H1 (cell line): Measurements from ENCODE around the gene SIGLEC7. TPM values are rescaled to one million over a fixed set of nuclear protein-coding genes. Genes with fewer than 3 reads are reported as not detected.

ENCODE experiments used
- CTCF ChIA-PET: fragments of 300-600 bp; sonication (Branson Sonifier 250); formaldehyde crosslinking; loops from one replicate; lab custom pipeline; 2021; ENCODE audit not compliant: partially characterized antibody; lab: Charles Lee
- POLR2A ChIA-PET: fragments of 300-600 bp; sonication (Branson Sonifier 250); formaldehyde crosslinking; loops from one replicate; lab custom pipeline; 2021; ENCODE audit warnings: inconsistent platforms; ENCODE audit not compliant: partially characterized antibody; lab: Charles Lee
- DNase-seq, 2 experiments: peaks; one replicate each; pipeline versions ENCODE4 v3.0.0 to v3.0.0-alpha.2; 2010 to 2022; ENCODE audit warnings: low spot score in 2 of 2, low read depth in 1 of 2, mixed read lengths in 1 of 2
- FAIRE-seq: peaks from 2 replicates; lab custom pipeline; 2011; peaks lifted over from hg19 to GRCh38; lab: Jason Lieb, UNC
- H2AFZ ChIP-seq: 2 replicates; pipeline ENCODE4 v1.8.1; 2012; ENCODE audit warnings: low read length, inconsistent platforms
- H2AK5ac ChIP-seq: 2 replicates; pipeline ENCODE4 v1.6.1; 2013; ENCODE audit warnings: low read depth, low read length
- H2BK120ac ChIP-seq: replicated peaks from 2 replicates; pipeline ENCODE3; 2013; ENCODE audit warnings: low read depth, low read length, inconsistent platforms
- H2BK12ac ChIP-seq: 2 replicates; pipeline ENCODE4 v1.6.1; 2013; ENCODE audit warnings: low read depth, low read length
- H2BK15ac ChIP-seq: 2 replicates; pipeline ENCODE4 v1.6.1; 2013; ENCODE audit warnings: low read length
- H2BK20ac ChIP-seq: 2 replicates; pipeline ENCODE4 v1.6.1; 2013; ENCODE audit warnings: low read length
- H2BK5ac ChIP-seq: 2 replicates; pipeline ENCODE4 v1.6.1; 2013; ENCODE audit warnings: low read depth, low read length
- H3K14ac ChIP-seq: 2 replicates; pipeline ENCODE4 v1.6.1; 2013; ENCODE audit warnings: inconsistent platforms; ENCODE audit not compliant: insufficient read length
- H3K18ac ChIP-seq: 2 replicates; pipeline ENCODE4 v1.6.1; 2013; ENCODE audit warnings: low read length; ENCODE audit errors: extremely low read depth
- H3K23ac ChIP-seq: 2 replicates; pipeline ENCODE4 v1.6.1; 2013; ENCODE audit warnings: inconsistent platforms; ENCODE audit not compliant: insufficient read length
- H3K23me2 ChIP-seq: 2 replicates; pipeline ENCODE4 v1.6.1; 2013; ENCODE audit warnings: low read depth, low read length
- H3K27ac ChIP-seq: 2 replicates; pipeline ENCODE4 v1.6.1; 2011; ENCODE audit warnings: low read depth, low read length, inconsistent platforms
- H3K27me3 ChIP-seq, 4 experiments: replicated peaks in 1 of 4; 1 replicate in 1 of 4; 2 replicates in 3 of 4; pipeline versions ENCODE4 v1.6.1 to v1.8.1; 2011 to 2013; ENCODE audit warnings: low read length in 3 of 4, mild to moderate bottlenecking in 3 of 4, inconsistent platforms in 2 of 4, mixed read lengths in 2 of 4, moderate library complexity in 1 of 4; ENCODE audit not compliant: control insufficient read depth in 3 of 4, insufficient read depth in 3 of 4; ENCODE audit errors: extremely low read depth in 1 of 4
- H3K36me3 ChIP-seq, 4 experiments: 2 replicates each; pipeline versions ENCODE4 v1.6.1 to v1.8.1; 2011 to 2013; ENCODE audit warnings: mild to moderate bottlenecking in 4 of 4, low read length in 3 of 4, moderate library complexity in 2 of 4, control low read depth in 1 of 4, inconsistent platforms in 1 of 4; ENCODE audit not compliant: insufficient read depth in 4 of 4, control insufficient read depth in 2 of 4
- H3K4ac ChIP-seq: replicated peaks from 2 replicates; pipeline ENCODE3; 2013; ENCODE audit warnings: low read length, low read depth, mixed read lengths, inconsistent platforms; ENCODE audit not compliant: insufficient read length
- H3K4me1 ChIP-seq, 4 experiments: replicated peaks in 1 of 4; 1 replicate in 1 of 4; 2 replicates in 3 of 4; pipeline versions ENCODE4 v1.6.1 to v1.8.1; 2011 to 2013; ENCODE audit warnings: low read length in 3 of 4, inconsistent platforms in 2 of 4, mixed read lengths in 1 of 4; ENCODE audit not compliant: insufficient read depth in 4 of 4, control insufficient read depth in 3 of 4
- H3K4me2 ChIP-seq, 2 experiments: 2 replicates each; pipeline versions ENCODE4 v1.6.1 to v1.8.1; 2011 to 2013; ENCODE audit warnings: low read depth in 2 of 2, low read length in 2 of 2, control low read depth in 1 of 2, inconsistent platforms in 1 of 2, mild to moderate bottlenecking in 1 of 2; ENCODE audit not compliant: insufficient read depth in 1 of 2
- H3K4me3 ChIP-seq, 4 experiments: fragments of 200-600, 300-600 bp in 1 of 4; sonication (generic), shearing (Covaris generic), sonication (Bioruptor Twin) in 1 of 4; 2 replicates each; pipeline versions ENCODE4 v1.5.1 to v1.8.1; 2011 to 2016; ENCODE audit warnings: low read length in 4 of 4, low read depth in 3 of 4, control low read depth in 2 of 4, inconsistent platforms in 2 of 4, mild to moderate bottlenecking in 2 of 4, mixed read lengths in 1 of 4, moderate library complexity in 1 of 4; ENCODE audit not compliant: insufficient read depth in 2 of 4; ENCODE audit errors: extremely low read depth in 1 of 4
- H3K56ac ChIP-seq: replicated peaks from 2 replicates; pipeline ENCODE3; 2013; ENCODE audit warnings: low read depth, mild to moderate bottlenecking, mixed read lengths, low read length, inconsistent platforms; ENCODE audit not compliant: insufficient read length
- H3K79me1 ChIP-seq: 2 replicates; pipeline ENCODE4 v1.6.1; 2013; ENCODE audit warnings: low read depth, low read length, control low read depth
- H3K79me2 ChIP-seq, 2 experiments: 2 replicates each; pipeline versions ENCODE4 v1.6.1 to v1.8.1; 2012 to 2013; ENCODE audit warnings: low read length in 2 of 2, mild to moderate bottlenecking in 2 of 2, inconsistent platforms in 1 of 2; ENCODE audit not compliant: insufficient read depth in 2 of 2, control insufficient read depth in 1 of 2
- H3K9ac ChIP-seq, 4 experiments: replicated peaks in 1 of 4; 1 replicate in 1 of 4; 2 replicates in 3 of 4; pipeline versions ENCODE4 v1.6.1 to v1.8.1; 2011 to 2013; ENCODE audit warnings: low read depth in 3 of 4, low read length in 3 of 4, control low read depth in 2 of 4, mild to moderate bottlenecking in 2 of 4, moderate library complexity in 2 of 4, inconsistent platforms in 1 of 4; ENCODE audit errors: extremely low read depth in 1 of 4
- H3K9me3 ChIP-seq, 2 experiments: 2 replicates each; pipeline versions ENCODE4 v1.6.1 to v1.8.1; 2012 to 2013; ENCODE audit warnings: mild to moderate bottlenecking in 2 of 2, moderate library complexity in 2 of 2, control low read depth in 1 of 2, inconsistent platforms in 1 of 2, low read depth in 1 of 2, low read length in 1 of 2, mixed read lengths in 1 of 2; ENCODE audit not compliant: insufficient read depth in 2 of 2
- H4K20me1 ChIP-seq, 2 experiments: replicated peaks in 1 of 2; 2 replicates each; pipeline versions ENCODE3 to v1.8.1; 2011 to 2013; ENCODE audit warnings: inconsistent platforms in 2 of 2, low read length in 2 of 2, mild to moderate bottlenecking in 1 of 2; ENCODE audit not compliant: insufficient read depth in 2 of 2, control insufficient read depth in 1 of 2
- H4K5ac ChIP-seq: 2 replicates; pipeline ENCODE4 v1.6.1; 2013; ENCODE audit warnings: low read length, low read depth, mixed read lengths, inconsistent platforms; ENCODE audit not compliant: insufficient read length
- H4K8ac ChIP-seq: 2 replicates; pipeline ENCODE4 v1.8.0; 2013; ENCODE audit warnings: mild to moderate bottlenecking, moderate library complexity, low read length, inconsistent platforms; ENCODE audit not compliant: insufficient read depth; ENCODE audit errors: extremely low read depth
- H4K91ac ChIP-seq: replicated peaks from 2 replicates; pipeline ENCODE3; 2013; ENCODE audit warnings: low read length, mixed read lengths, inconsistent platforms; ENCODE audit not compliant: insufficient read length
- CHD2 ChIP-seq: IDR thresholded peaks from 2 replicates; pipeline ENCODE4 v1.6.1; 2012; ENCODE audit warnings: low read length, improper control_type of control experiment
- RBBP5 ChIP-seq: IDR thresholded peaks from 2 replicates; pipeline ENCODE4 v1.7.1; 2012; ENCODE audit warnings: low read depth, mild to moderate bottlenecking, inconsistent platforms, low read length, moderate library complexity, borderline replicate concordance
- YY1 ChIP-seq: IDR thresholded peaks from 2 replicates; pipeline ENCODE4 v1.6.1; 2011; ENCODE audit warnings: low read depth, mild to moderate bottlenecking, low read length
- WGBS, 2 experiments: shearing (Covaris generic) in 1 of 2; methylation state at CpG; one replicate each; pipeline versions ENCODE4 v1.1.6 to v1.1.7; 2013 to 2015; ENCODE audit warnings: low lambda C conversion rate in 2 of 2, mixed read lengths in 2 of 2, inconsistent platforms in 1 of 2, low coverage in 1 of 2, missing lambda C conversion rate in 1 of 2; ENCODE audit not compliant: insufficient replicate concordance in 2 of 2, insufficient coverage in 1 of 2, insufficient read length in 1 of 2; ENCODE audit errors: extremely low coverage in 1 of 2, missing lambda C conversion rate in 1 of 2; 5-methylcytosine and 5-hydroxymethylcytosine counted together
- polyA plus RNA-seq, 7 experiments: library from polyadenylated mRNA; depleted of rRNA in 3 of 7; stranded (reverse) in 5 of 7; unstranded in 2 of 7; fragments of >200 nt in 5 of 7; fragments of 200-250 nt in 2 of 7; gene quantifications; 1 replicate in 5 of 7; 2 replicates in 1 of 7; 4 replicates in 1 of 7; pipeline versions ENCODE4 v1.2.1 to v1.2.3, GENCODE V29; 2011 to 2013; ENCODE audit warnings: missing spikeins in 2 of 7, mixed read lengths in 2 of 7
- total RNA-seq: library from RNA; stranded (reverse); fragmentation: NEBNext Ultra II Directional; extraction: Animal tissue kit (Norgen Biotek cat#: 25700); gene quantifications from 2 replicates; pipeline ENCODE4 v1.2.1, GENCODE V29; 2021

Gene SIGLEC7
- total and polyA plus RNA-seq, 2 of the 8 experiments (the other 6 are each of a cell fraction or from before 2014, with no cell fraction given) = not detected

DNA sequence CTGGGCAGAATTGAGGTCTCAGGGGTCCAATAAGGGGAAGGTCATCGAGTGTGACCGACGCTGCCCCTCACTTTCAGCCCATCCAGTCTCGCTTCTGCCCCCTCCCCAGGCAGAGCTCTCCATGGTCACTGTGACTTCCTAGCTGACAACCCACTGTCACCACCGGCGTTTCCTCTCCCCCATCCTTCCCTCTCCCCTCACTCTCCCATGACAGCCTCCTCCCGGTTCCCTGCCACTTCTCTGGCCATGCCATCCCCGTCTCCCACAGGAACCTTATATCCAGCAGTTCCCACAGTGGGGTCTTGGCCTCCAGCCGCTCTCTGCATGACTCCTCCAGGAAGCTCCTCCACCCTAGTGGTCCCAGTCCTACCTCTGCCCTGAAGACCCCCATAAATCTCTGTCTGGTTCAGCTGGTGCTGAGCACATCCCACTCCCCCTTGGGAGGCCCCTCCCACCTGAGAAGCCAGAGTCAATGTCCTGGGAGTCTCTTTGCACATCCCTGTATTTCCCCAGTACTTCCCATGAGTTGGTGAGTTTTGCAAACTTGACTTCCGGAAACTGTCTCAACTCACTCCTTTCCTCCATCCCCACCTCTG, 58.1 kb downstream of the SIGLEC7 start:
- Histone ChIP-seq H3K9me3 (peaks cover 3% of the 10 kb centered on the region in 2 experiments; a peak in 2 of 4 replicates), H3K23ac (no peak overlapping the region)

More for the DNA sequence above, 58.1 kb downstream of the SIGLEC7 start:
- Histone ChIP-seq H3K9ac (no peak overlapping the region), H2BK12ac (no peak overlapping the region), H3K27me3 (no peaks in the 10 kb centered on the region), H2AK5ac (no peak overlapping the region), H4K20me1 (no peaks in the 10 kb centered on the region), H3K14ac (no peak overlapping the region), H4K91ac (no peak overlapping the region), H3K79me2 (no peaks in the 10 kb centered on the region), H3K27ac (no peak overlapping the region), H2BK15ac (no peak overlapping the region), H3K4me2 (no peak overlapping the region), H3K4ac (no peak overlapping the region), H2BK5ac (no peak overlapping the region), H3K4me3 (no peak overlapping the region), H3K23me2 (no peaks in the 10 kb centered on the region), H2AFZ (no peak overlapping the region), H3K56ac (no peak overlapping the region), H4K8ac (no peak overlapping the region), H4K5ac (no peak overlapping the region), H3K18ac (no peak overlapping the region), H3K36me3 (no peaks in the 10 kb centered on the region), H2BK20ac (no peak overlapping the region), H3K79me1 (no peaks in the 10 kb centered on the region), H2BK120ac (no peak overlapping the region), H3K4me1 (no peaks in the 10 kb centered on the region)
- ChIA-PET POLR2A (no interaction called here), CTCF (interaction anchor here (0.7 to 2.2 kb wide), 3 partner anchors 26 to 57 kb away, joined by 3 to 7 read pairs (median 3); no protein-coding TSS in a partner anchor)
- WGBS, 2 experiments = 96% methylated on average over 10 of the region's 10 CpGs; no CpG with 5 or more reads in 1 of the 2 experiments
- TF ChIP-seq CHD2 = no peak
- TF ChIP-seq RBBP5 = no peak
- no peak for TF ChIP-seq YY1
- FAIRE-seq (no peak), DNase-seq (no peak)
